Endothelial cell of umbilical vein (primary cell): Measurements from ENCODE around the gene TSFM. TPM values are rescaled to one million over a fixed set of nuclear protein-coding genes. Genes with fewer than 3 reads are reported as not detected.

Experiments used
- BruUV-seq: library from RNA; stranded (reverse); fragments of 400-500 nt; replicated peaks from 2 replicates; lab custom pipeline; 2021; lab: Mats Ljungman, UMichigan
- CTCF ChIA-PET: fragments of 300-600, 350-600 bp; sonication (Branson Sonifier 250); formaldehyde crosslinking; loops from one replicate; lab custom pipeline; 2021; ENCODE audit warnings: antibody characterized with exemption, inconsistent platforms; lab: Charles Lee
- POLR2A ChIA-PET: fragments of 300-600, 350-600 bp; sonication (Branson Sonifier 250); formaldehyde crosslinking; loops from one replicate; lab custom pipeline; 2021; ENCODE audit warnings: antibody characterized with exemption, inconsistent platforms; lab: Charles Lee
- DNase-seq: peaks from one replicate; pipeline ENCODE4 v3.0.0-alpha.2; 2011; ENCODE audit warnings: low read depth, low spot score
- FAIRE-seq: peaks from 2 replicates; lab custom pipeline; 2011; peaks lifted over from hg19 to GRCh38; lab: Jason Lieb, UNC
- H2AFZ ChIP-seq: 2 replicates; pipeline ENCODE4 v1.6.0; 2012; ENCODE audit warnings: low read depth, low read length, control low read depth, inconsistent platforms
- H3K27ac ChIP-seq: 2 replicates; pipeline ENCODE4 v1.5.1; 2011; ENCODE audit warnings: low read depth, mild to moderate bottlenecking, control low read depth, low read length, moderate library complexity; ENCODE audit not compliant: insufficient read depth
- H3K27me3 ChIP-seq, 2 experiments: 2 replicates each; pipeline versions ENCODE4 v1.6.0 to v1.6.1; 2011; ENCODE audit warnings: low read length in 2 of 2, mixed read lengths in 1 of 2; ENCODE audit not compliant: control insufficient read depth in 2 of 2, insufficient read depth in 2 of 2
- H3K36me3 ChIP-seq, 2 experiments: 2 replicates in 1 of 2; 3 replicates in 1 of 2; pipeline ENCODE4 v1.5.1; 2011; ENCODE audit warnings: low read length in 2 of 2, mild to moderate bottlenecking in 1 of 2, moderate library complexity in 1 of 2; ENCODE audit not compliant: control insufficient read depth in 2 of 2, insufficient read depth in 2 of 2; ENCODE audit errors: extremely low read depth in 1 of 2
- H3K4me1 ChIP-seq: 3 replicates; pipeline ENCODE4 v1.5.1; 2011; ENCODE audit warnings: mild to moderate bottlenecking, low read length; ENCODE audit not compliant: control insufficient read depth, insufficient read depth; ENCODE audit errors: extremely low read depth
- H3K4me2 ChIP-seq: 2 replicates; pipeline ENCODE4 v1.6.1; 2011; ENCODE audit warnings: low read length, control low read depth, mixed read lengths; ENCODE audit not compliant: insufficient read depth
- H3K4me3 ChIP-seq, 3 experiments: fragments of 200-600 bp in 1 of 3; sonication (generic), shearing (Covaris generic) in 1 of 3; replicated peaks in 1 of 3; 2 replicates each; pipeline ENCODE4 v1.5.1; 2011 to 2016; ENCODE audit warnings: control low read depth in 3 of 3, low read length in 3 of 3, mild to moderate bottlenecking in 2 of 3, inconsistent platforms in 1 of 3, low read depth in 1 of 3, moderate library complexity in 1 of 3; ENCODE audit not compliant: insufficient read depth in 1 of 3
- H3K79me2 ChIP-seq: 2 replicates; pipeline ENCODE4 v1.6.0; 2012; ENCODE audit warnings: low read length, inconsistent platforms; ENCODE audit not compliant: control insufficient read depth, insufficient read depth
- H3K9ac ChIP-seq: replicated peaks from 2 replicates; pipeline ENCODE3; 2011; ENCODE audit warnings: low read length, control low read depth; ENCODE audit not compliant: insufficient read depth; ENCODE audit errors: extremely low read depth
- H3K9me1 ChIP-seq: replicated peaks from 3 replicates; pipeline ENCODE4 v1.6.0; 2011; ENCODE audit warnings: mild to moderate bottlenecking, low read length; ENCODE audit not compliant: control insufficient read depth, insufficient read depth; ENCODE audit errors: extremely low read depth
- H3K9me3 ChIP-seq: replicated peaks from 2 replicates; pipeline ENCODE4 v1.5.1; 2012; ENCODE audit warnings: low read length, inconsistent platforms; ENCODE audit not compliant: control insufficient read depth, insufficient read depth
- H4K20me1 ChIP-seq: replicated peaks from 2 replicates; pipeline ENCODE3; 2011; ENCODE audit warnings: mild to moderate bottlenecking, low read length; ENCODE audit not compliant: control insufficient read depth, insufficient read depth; ENCODE audit errors: extremely low read depth
- CTCF ChIP-seq, 2 donors: IDR thresholded peaks; 1 replicate in 1 of 2; 2 replicates in 1 of 2; pipeline ENCODE4 v1.5.1; 2011; ENCODE audit warnings: low read length in 2 of 2, mild to moderate bottlenecking in 2 of 2, moderate library complexity in 2 of 2, control low read depth in 1 of 2, inconsistent platforms in 1 of 2, low read depth in 1 of 2; ENCODE audit not compliant: insufficient read depth in 1 of 2; ENCODE audit errors: extremely low read depth in 1 of 2
- FOS ChIP-seq: IDR thresholded peaks from 2 replicates; pipeline ENCODE4 v1.6.1; 2011; ENCODE audit warnings: mild to moderate bottlenecking, low read length, moderate library complexity, borderline replicate concordance; ENCODE audit not compliant: insufficient read depth
- GATA2 ChIP-seq: IDR thresholded peaks from 2 replicates; pipeline ENCODE4 v1.7.0; 2011; ENCODE audit warnings: low read depth, mild to moderate bottlenecking, moderate library complexity, mixed read lengths, low read length; ENCODE audit not compliant: insufficient read length, insufficient read depth
- JUN ChIP-seq: IDR thresholded peaks from 2 replicates; pipeline ENCODE4 v1.6.1; 2011; ENCODE audit warnings: borderline replicate concordance, low read depth; ENCODE audit not compliant: insufficient read length, insufficient read depth
- MAX ChIP-seq: IDR thresholded peaks from 2 replicates; pipeline ENCODE4 v1.6.1; 2011; ENCODE audit not compliant: insufficient read depth, insufficient read length
- MYC ChIP-seq: IDR thresholded peaks from one replicate; pipeline ENCODE4 v1.6.1; 2011; ENCODE audit warnings: mild to moderate bottlenecking, low read depth, low read length
- POLR2A ChIP-seq: IDR thresholded peaks from 2 replicates; pipeline ENCODE4 v1.6.1; 2012; ENCODE audit warnings: low read depth, mild to moderate bottlenecking, control low read depth, low read length
- POLR2AphosphoS5 ChIP-seq: IDR thresholded peaks from 2 replicates; pipeline ENCODE4 v1.6.1; 2012; ENCODE audit warnings: low read depth, mild to moderate bottlenecking, control low read depth, low read length, moderate library complexity; ENCODE audit not compliant: insufficient read depth
- dilution Hi-C: fragments of 300-500 bp; cut with MboI; formaldehyde crosslinking; loops from one replicate; pipeline ENCODE4 v1.15.0; 2019; ENCODE audit warnings: low sequenced_read_pairs; ENCODE audit not compliant: extremely low pct_ligation_motif_present
- intact Hi-C: fragments of 100-400 bp; cut with micrococcal nuclease; formaldehyde crosslinking; loops from one replicate; pipeline ENCODE4 v1.10.0; 2022
- polyA plus RNA-seq, 4 experiments: library from polyadenylated mRNA; depleted of rRNA in 3 of 4; stranded (reverse) in 3 of 4; unstranded in 1 of 4; fragments of >200 nt; gene quantifications; 2 replicates each; pipeline versions ENCODE4 v1.2.1 to v1.2.3, GENCODE V29; 2011 to 2012; ENCODE audit warnings: missing spikeins in 1 of 4
- total RNA-seq: library from RNA; stranded (reverse); gene quantifications from 2 replicates; pipeline ENCODE4 v1.2.3, GENCODE V29; 2021

TSFM gene
- total and polyA plus RNA-seq, 2 donors (not counting 3 experiments of a cell fraction or from before 2014, with no cell fraction given): 16.5 to 41.8 TPM

GRCh38 chr12:57751788-57752667 is 30.6 kb upstream of the TSFM start, which contains the start of gene CDK4:
CDK4 (minus strand) TSS chr12:57752310; CDS start chr12:57751717, 593 bp downstream.
- intact Hi-C loops (loop anchor here (1.0 kb wide), 2 partner anchors 20 to 26 kb away; partner anchors contain the start of genes EEF1AKMT3 and METTL1), dilution Hi-C loops (no loop called here)
- DNase-seq (peak; percentile 100), FAIRE-seq (peak; percentile 97)
- H3K9ac ChIP-seq: peak within 1 kb of the TSS; percentile 88
- H3K9me1 ChIP-seq: no peaks in the 10 kb centered on the region
- H2AFZ ChIP-seq: peak within 1 kb of the TSS; percentile 29
- peaks cover 22 to 28% of the 10 kb centered on the region in 2 experiments for H3K27me3 ChIP-seq
- H3K4me2 ChIP-seq: peak within 1 kb of the TSS; percentile 86
- peaks cover 17% of the 10 kb centered on the region for H3K4me1 ChIP-seq
- H3K9me3 ChIP-seq: no peaks in the 10 kb centered on the region
- H3K4me3 ChIP-seq: peak within 1 kb of the TSS; percentile 19 to 78 (median 61)
- peaks cover 19% of the 10 kb centered on the region for H3K79me2 ChIP-seq
- H3K36me3 ChIP-seq: peaks cover 4 to 22% of the 10 kb centered on the region in 2 experiments
- TF ChIP-seq CTCF (IDR thresholded peaks at IDR 0.05; ENCODE audit: extremely low read depth in 1 of 2, insufficient read depth in 1 of 2, low read depth in 1 of 2, low read length in 2 of 2) (no peak), FOS (peak; percentile 46), MYC (peak; percentile 33), POLR2A (peak; percentile 84), MAX (peak; percentile 100), POLR2AphosphoS5 (peak; percentile 76), JUN (no peak), GATA2 (peak; percentile 35)
- CTCF ChIA-PET: interaction anchor here (0.8 to 1.2 kb wide), 2 partner anchors 12 to 26 kb away, joined by 3 to 5 read pairs; no protein-coding TSS in a partner anchor
- POLR2A ChIA-PET: no interaction called here
- TSS peak; percentile 67 for BruUV-seq
- peak within 1 kb of the TSS; percentile 68 for H3K27ac ChIP-seq
- no peaks in the 10 kb centered on the region for H4K20me1 ChIP-seq
